Epithelial cell of proximal tubule (primary cell): ENCODE measurements around the gene ILRUN. TPM values are rescaled to one million over a fixed set of nuclear protein-coding genes. Genes with fewer than 3 reads are reported as not detected.
"Not testable (repeated sequence)": the region's sequence is repeated elsewhere in the genome, so short reads cannot be mapped to it uniquely, and the experiment has no call there.

Source experiments
- DNase-seq: peaks from one replicate; pipeline ENCODE4 v3.0.0-alpha.2; 2011; ENCODE audit warnings: low read depth
- H3K4me3 ChIP-seq: 2 replicates; pipeline ENCODE4 v1.5.1; 2011; ENCODE audit warnings: low read depth, mild to moderate bottlenecking, low read length
- CTCF ChIP-seq: conservative IDR thresholded peaks from 2 replicates; pipeline ENCODE4 v1.5.1; 2012; ENCODE audit warnings: low read depth, mild to moderate bottlenecking, low read length
- total RNA-seq: library from RNA; depleted of rRNA; stranded (reverse); fragments of >200 nt; gene quantifications from 2 replicates; pipeline ENCODE4 v1.2.3, GENCODE V29; 2015

ILRUN gene
- total RNA-seq, 1 donor from 2014 or later: 22.0 TPM

- DNase-seq: no peak
- H3K4me3 ChIP-seq: no peak overlapping the region
- no peak for TF ChIP-seq CTCF
Observed at GRCh38 chr6:34717466-34717865, 20.9 kb upstream of the ILRUN start.

- H3K4me3 ChIP-seq: no peak overlapping the region
- no peak for DNase-seq
- TF ChIP-seq CTCF: no peak
Observed at GRCh38 chr6:34714663-34715062, 18.1 kb upstream of the ILRUN start.

- not testable (repeated sequence) for DNase-seq, H3K4me3 ChIP-seq
Observed at GRCh38 chr6:34712881-34713280, 16.3 kb upstream of the ILRUN start.

- TF ChIP-seq CTCF: no peak
- no peak overlapping the region for H3K4me3 ChIP-seq
- DNase-seq: no peak
Observed at GRCh38 chr6:34709386-34709785, 12.8 kb upstream of the ILRUN start.

GRCh38 chr6:34705241-34705640, 8.7 kb upstream of the ILRUN start:
- no peak for DNase-seq
- no peak overlapping the region for H3K4me3 ChIP-seq
- TF ChIP-seq CTCF: no peak

GRCh38 chr6:34701199-34701598, 4.6 kb upstream of the ILRUN start:
- no peak for DNase-seq
- no peak overlapping the region for H3K4me3 ChIP-seq
- TF ChIP-seq CTCF: no peak

- DNase-seq: no peak
- H3K4me3 ChIP-seq: no peak overlapping the region
- TF ChIP-seq CTCF: no peak
Observed at GRCh38 chr6:34697904-34698559, 1.5 kb upstream of the ILRUN start.

- H3K4me3 ChIP-seq: peak overlapping the region; percentile 97
- TF ChIP-seq CTCF: no peak
- DNase-seq: no peak
Observed at GRCh38 chr6:34697544-34697836, 923 bp upstream of the ILRUN start.
